SK-N-SH (cell line): Measurements from ENCODE around the gene IL4. TPM values are rescaled to one million over a fixed set of nuclear protein-coding genes. Genes with fewer than 3 reads are reported as not detected.

Source experiments
- CTCF ChIA-PET: fragments of 300-600, 350-600 bp; formaldehyde crosslinking; extraction: SDS; loops from one replicate; lab custom pipeline; 2021; lab: Yijun Ruan, JAX
- POLR2A ChIA-PET: fragments of 350-600 bp; sonication (Branson Sonifier 250); formaldehyde crosslinking; extraction: SDS; loops from one replicate; lab custom pipeline; 2020; ENCODE audit warnings: antibody characterized with exemption, inconsistent platforms; lab: Yijun Ruan, JAX
- DNase-seq: peaks from one replicate; pipeline ENCODE4 v3.0.0; 2012
- H2AFZ ChIP-seq: fragments of 200-600 bp; sonication (generic); 2 replicates; pipeline ENCODE4 v1.8.1; 2016; ENCODE audit warnings: antibody characterized with exemption, mild to moderate bottlenecking, low read depth
- H3F3A ChIP-seq: fragments of 200-600 bp; sonication (generic); replicated peaks from 2 replicates; pipeline ENCODE3; 2016; ENCODE audit warnings: antibody characterized with exemption, mild to moderate bottlenecking; ENCODE audit not compliant: insufficient read depth
- H3K27ac ChIP-seq, 2 experiments: fragments of 200-500 bp in 1 of 2; fragments of 200-600 bp in 1 of 2; sonication (Bioruptor generic) in 1 of 2; sonication (generic), shearing (Covaris generic) in 1 of 2; 2 replicates each; pipeline versions ENCODE4 v1.5.1 to v1.6.1; 2014 to 2016; ENCODE audit warnings: low read depth in 2 of 2, inconsistent platforms in 1 of 2, low read length in 1 of 2, mild to moderate bottlenecking in 1 of 2, mixed read lengths in 1 of 2
- H3K27me3 ChIP-seq: fragments of 200-600 bp; sonication (generic), shearing (Covaris generic); 2 replicates; pipeline ENCODE4 v1.6.1; 2016; ENCODE audit warnings: mixed run types; ENCODE audit not compliant: insufficient read depth
- H3K36me3 ChIP-seq, 2 experiments: fragments of 200-500 bp in 1 of 2; fragments of 200-600 bp in 1 of 2; sonication (Bioruptor generic) in 1 of 2; sonication (generic) in 1 of 2; replicated peaks in 1 of 2; 2 replicates each; pipeline versions ENCODE3 to v1.5.1; 2014 to 2016; ENCODE audit warnings: low read length in 1 of 2, mild to moderate bottlenecking in 1 of 2; ENCODE audit not compliant: insufficient read depth in 2 of 2, control insufficient read depth in 1 of 2
- H3K4me1 ChIP-seq, 2 experiments: fragments of 200-500 bp in 1 of 2; fragments of 200-600 bp in 1 of 2; sonication (Bioruptor generic) in 1 of 2; sonication (generic), shearing (Covaris generic) in 1 of 2; 2 replicates each; pipeline versions ENCODE4 v1.5.1 to v1.6.1; 2014 to 2016; ENCODE audit warnings: low read depth in 1 of 2, low read length in 1 of 2, mixed run types in 1 of 2; ENCODE audit not compliant: insufficient read depth in 2 of 2, control insufficient read depth in 1 of 2
- H3K4me2 ChIP-seq: fragments of 200-600 bp; sonication (generic), shearing (Covaris generic); 2 replicates; pipeline ENCODE4 v1.6.1; 2017; ENCODE audit warnings: mixed run types
- H3K4me3 ChIP-seq, 2 experiments: fragments of 200-500 bp in 1 of 2; fragments of 200-600 bp in 1 of 2; sonication (Bioruptor generic) in 1 of 2; sonication (generic), shearing (Covaris generic) in 1 of 2; 2 replicates each; pipeline versions ENCODE4 v1.5.1 to v1.8.1; 2014 to 2016; ENCODE audit warnings: low read depth in 2 of 2, inconsistent platforms in 1 of 2, low read length in 1 of 2, mild to moderate bottlenecking in 1 of 2, mixed read lengths in 1 of 2, moderate library complexity in 1 of 2
- H3K79me2 ChIP-seq: fragments of 200-600 bp; sonication (generic); 2 replicates; pipeline ENCODE4 v1.8.1; 2017; ENCODE audit warnings: mild to moderate bottlenecking; ENCODE audit not compliant: insufficient read depth
- H3K9ac ChIP-seq: fragments of 200-600 bp; sonication (generic); 2 replicates; pipeline ENCODE4 v1.6.1; 2017; ENCODE audit warnings: mixed run types
- H3K9me2 ChIP-seq: fragments of 200-600 bp; sonication (generic); 2 replicates; pipeline ENCODE4 v1.6.1; 2017; ENCODE audit warnings: mixed run types
- H3K9me3 ChIP-seq: fragments of 200-600 bp; sonication (generic); 2 replicates; pipeline ENCODE4 v1.6.1; 2017; ENCODE audit warnings: mixed run types, mild to moderate bottlenecking, moderate library complexity
- H4K20me1 ChIP-seq: fragments of 200-600 bp; sonication (generic); 2 replicates; pipeline ENCODE4 v1.6.1; 2017; ENCODE audit warnings: mild to moderate bottlenecking, mixed run types; ENCODE audit not compliant: insufficient read depth
- CHD2 ChIP-seq: fragments of 150-350 bp; IDR thresholded peaks from 2 replicates; pipeline ENCODE4 v1.6.1; 2018; ENCODE audit warnings: low read length; ENCODE audit not compliant: partially characterized antibody
- EP300 ChIP-seq, 2 experiments: IDR thresholded peaks; 2 replicates each; pipeline versions ENCODE4 v1.4.0 to v1.6.1; 2012; ENCODE audit warnings: borderline replicate concordance in 1 of 2, low read depth in 1 of 2, low read length in 1 of 2
- IRF3 ChIP-seq: fragments of 150-350 bp; IDR thresholded peaks from 2 replicates; pipeline ENCODE4 v1.6.1; 2016; ENCODE audit warnings: mild to moderate bottlenecking, low read depth, low read length
- NFIC ChIP-seq: IDR thresholded peaks from 2 replicates; pipeline ENCODE4 v1.4.0; 2012; ENCODE audit warnings: borderline replicate concordance
- NRF1 ChIP-seq: IDR thresholded peaks from 2 replicates; pipeline ENCODE4 v1.6.1; 2012; ENCODE audit warnings: low read depth, mild to moderate bottlenecking, low read length
- PBX3 ChIP-seq: IDR thresholded peaks from 2 replicates; pipeline ENCODE4; 2012
- RCOR1 ChIP-seq: fragments of 150-350 bp; IDR thresholded peaks from 2 replicates; pipeline ENCODE4 v1.6.1; 2017; ENCODE audit warnings: antibody characterized with exemption, low read length
- SIN3A ChIP-seq: IDR thresholded peaks from 2 replicates; pipeline ENCODE4 v1.6.1; 2012; ENCODE audit warnings: low read depth, mild to moderate bottlenecking, low read length, moderate library complexity, borderline replicate concordance
- TAF1 ChIP-seq: IDR thresholded peaks from 2 replicates; pipeline ENCODE4 v1.6.1; 2012; ENCODE audit warnings: low read depth, mild to moderate bottlenecking, low read length, moderate library complexity, borderline replicate concordance
- TEAD4 ChIP-seq: IDR thresholded peaks from 2 replicates; pipeline ENCODE4 v1.4.0; 2012; ENCODE audit warnings: mild to moderate bottlenecking, borderline replicate concordance; ENCODE audit not compliant: insufficient read depth
- YY1 ChIP-seq: IDR thresholded peaks from 2 replicates; pipeline ENCODE4 v1.4.0; 2012; ENCODE audit warnings: low read depth, mild to moderate bottlenecking
- WGBS: methylation state at CpG from one replicate; pipeline ENCODE4 v1.1.6; 2017; ENCODE audit warnings: low lambda C conversion rate; 5-methylcytosine and 5-hydroxymethylcytosine counted together
- polyA plus RNA-seq, 3 experiments: library from polyadenylated mRNA; depleted of rRNA; stranded (reverse); fragments of >200 nt; gene quantifications; 2 replicates each; pipeline ENCODE4 v1.2.3, GENCODE V29; 2012
- TF ChIP-seq, protein P1 (sequence below): IDR thresholded peaks from 2 replicates; pipeline ENCODE4 v1.6.1; 2012; ENCODE audit warnings: mild to moderate bottlenecking, low read depth, low read length, moderate library complexity

The IL4 gene
- polyA plus RNA-seq, 1 of the 3 experiments (the other 2 are of a cell fraction): not detected

DNA sequence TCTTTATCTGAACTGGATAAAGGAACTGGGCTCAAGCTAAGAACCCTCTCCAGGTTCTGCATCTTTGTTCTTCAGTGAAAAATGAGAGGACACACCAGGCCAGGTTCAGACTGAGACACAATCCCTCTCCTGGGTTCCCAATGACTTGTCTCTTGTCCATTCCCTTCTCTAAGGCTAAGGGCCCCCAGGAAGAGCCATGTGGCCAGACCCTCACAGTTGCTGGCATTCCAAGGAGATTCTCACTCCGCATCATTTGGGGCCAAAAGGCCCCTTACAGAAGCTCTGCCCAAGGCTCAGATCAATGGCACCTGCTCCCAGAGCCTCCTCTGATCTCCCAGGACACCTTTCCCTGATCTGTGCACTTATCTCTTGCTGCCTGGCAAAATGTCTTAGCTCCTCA lies 4.9 kb downstream of the IL4 start:
- DNase-seq: no peak
- H4K20me1 ChIP-seq: no peaks in the 10 kb centered on the region
- no peaks in the 10 kb centered on the region for H3K36me3 ChIP-seq
- H3F3A ChIP-seq: peaks cover 27% of the 10 kb centered on the region
- no peaks in the 10 kb centered on the region for H3K27me3 ChIP-seq
- H3K4me1 ChIP-seq: peaks cover 0 to 26% of the 10 kb centered on the region in 2 experiments; a peak in 3 of 4 replicates
- no peak overlapping the region for H3K9ac ChIP-seq
- H3K4me2 ChIP-seq: no peak overlapping the region
- TF ChIP-seq PBX3 (no peak), EP300 (IDR thresholded peaks at IDR 0.05; ENCODE audit: borderline replicate concordance in 1 of 2, low read depth in 1 of 2, low read length in 1 of 2) (no peak), CHD2 (no peak), RCOR1 (no peak), YY1 (no peak), NRF1 (no peak), TEAD4 (no peak), TAF1 (no peak), IRF3 (no peak), NFIC (no peak), SIN3A (no peak)
- TF ChIP-seq, protein P1, sequence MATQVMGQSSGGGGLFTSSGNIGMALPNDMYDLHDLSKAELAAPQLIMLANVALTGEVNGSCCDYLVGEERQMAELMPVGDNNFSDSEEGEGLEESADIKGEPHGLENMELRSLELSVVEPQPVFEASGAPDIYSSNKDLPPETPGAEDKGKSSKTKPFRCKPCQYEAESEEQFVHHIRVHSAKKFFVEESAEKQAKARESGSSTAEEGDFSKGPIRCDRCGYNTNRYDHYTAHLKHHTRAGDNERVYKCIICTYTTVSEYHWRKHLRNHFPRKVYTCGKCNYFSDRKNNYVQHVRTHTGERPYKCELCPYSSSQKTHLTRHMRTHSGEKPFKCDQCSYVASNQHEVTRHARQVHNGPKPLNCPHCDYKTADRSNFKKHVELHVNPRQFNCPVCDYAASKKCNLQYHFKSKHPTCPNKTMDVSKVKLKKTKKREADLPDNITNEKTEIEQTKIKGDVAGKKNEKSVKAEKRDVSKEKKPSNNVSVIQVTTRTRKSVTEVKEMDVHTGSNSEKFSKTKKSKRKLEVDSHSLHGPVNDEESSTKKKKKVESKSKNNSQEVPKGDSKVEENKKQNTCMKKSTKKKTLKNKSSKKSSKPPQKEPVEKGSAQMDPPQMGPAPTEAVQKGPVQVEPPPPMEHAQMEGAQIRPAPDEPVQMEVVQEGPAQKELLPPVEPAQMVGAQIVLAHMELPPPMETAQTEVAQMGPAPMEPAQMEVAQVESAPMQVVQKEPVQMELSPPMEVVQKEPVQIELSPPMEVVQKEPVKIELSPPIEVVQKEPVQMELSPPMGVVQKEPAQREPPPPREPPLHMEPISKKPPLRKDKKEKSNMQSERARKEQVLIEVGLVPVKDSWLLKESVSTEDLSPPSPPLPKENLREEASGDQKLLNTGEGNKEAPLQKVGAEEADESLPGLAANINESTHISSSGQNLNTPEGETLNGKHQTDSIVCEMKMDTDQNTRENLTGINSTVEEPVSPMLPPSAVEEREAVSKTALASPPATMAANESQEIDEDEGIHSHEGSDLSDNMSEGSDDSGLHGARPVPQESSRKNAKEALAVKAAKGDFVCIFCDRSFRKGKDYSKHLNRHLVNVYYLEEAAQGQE: no peak
- TF ChIP-seq, all 33 proteins: peak for 0
- 83% methylated on average over 1 of the region's 1 CpG for WGBS
- no peaks in the 10 kb centered on the region for H3K79me2 ChIP-seq
- CTCF ChIA-PET: interaction anchor here (0.6 to 0.7 kb wide), 2 partner anchors 48 to 152 kb away, joined by 3 read pairs; no protein-coding TSS in a partner anchor
- POLR2A ChIA-PET: no interaction called here
- no peak overlapping the region for H3K27ac ChIP-seq
- H3K9me3 ChIP-seq: no peaks in the 10 kb centered on the region
- no peaks in the 10 kb centered on the region for H3K9me2 ChIP-seq
- H3K4me3 ChIP-seq: no peak overlapping the region
- H2AFZ ChIP-seq: no peak overlapping the region
